Measurements from ENCODE around the gene FOXJ2. TPM values are rescaled to one million over a fixed set of nuclear protein-coding genes. Genes with fewer than 3 reads are reported as not detected.
A peak's percentile ranks its signal among the peaks of the same experiment; 100 is the strongest.

Gene FOXJ2
- total and polyA plus RNA-seq, 10 of the 15 experiments (the other 5 are each of a cell fraction or from before 2014, with no cell fraction given), result 1.4 to 9.3 (median 4.8) TPM

GRCh38 chr12:8026291-8026900 lies 6.1 kb upstream of the FOXJ2 start (continued):
- TF ChIP-seq, protein P1, sequence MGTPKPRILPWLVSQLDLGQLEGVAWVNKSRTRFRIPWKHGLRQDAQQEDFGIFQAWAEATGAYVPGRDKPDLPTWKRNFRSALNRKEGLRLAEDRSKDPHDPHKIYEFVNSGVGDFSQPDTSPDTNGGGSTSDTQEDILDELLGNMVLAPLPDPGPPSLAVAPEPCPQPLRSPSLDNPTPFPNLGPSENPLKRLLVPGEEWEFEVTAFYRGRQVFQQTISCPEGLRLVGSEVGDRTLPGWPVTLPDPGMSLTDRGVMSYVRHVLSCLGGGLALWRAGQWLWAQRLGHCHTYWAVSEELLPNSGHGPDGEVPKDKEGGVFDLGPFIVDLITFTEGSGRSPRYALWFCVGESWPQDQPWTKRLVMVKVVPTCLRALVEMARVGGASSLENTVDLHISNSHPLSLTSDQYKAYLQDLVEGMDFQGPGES (IDR thresholded peaks at IDR 0.05), result peak; percentile 81
- TF ChIP-seq FOS (IDR thresholded peaks at IDR 0.05; ENCODE audit: borderline replicate concordance, extremely low read depth, insufficient read length) (peak; percentile 75), KLF5 (IDR thresholded peaks at IDR 0.05; ENCODE audit: partially characterized antibody) (peak; percentile 74), ZBED1 (IDR thresholded peaks at IDR 0.05; ENCODE audit: borderline replicate concordance) (no peak; the same call in 1 of the 2 replicates), PBX3 (IDR thresholded peaks at IDR 0.05; ENCODE audit: insufficient replicate concordance, low read depth, low read length) (peak; percentile 97), CHD2 (IDR thresholded peaks at IDR 0.05; ENCODE audit: borderline replicate concordance, low read depth, low read length) (peak; percentile 89), SRF (IDR thresholded peaks at IDR 0.05; ENCODE audit: low read depth in 2 of 2, low read length in 2 of 2) (peak; percentile 49 to 57; a peak in 2 of 4 replicates), PML (IDR thresholded peaks at IDR 0.05; ENCODE audit: low read length) (peak; percentile 62; the same call in 1 of the 2 replicates), ELK1 (IDR thresholded peaks at IDR 0.05; ENCODE audit: low read depth, low read length) (0 out of 2 replicates have a peak, but pooled peaks have one; percentile 12), NFYA (IDR thresholded peaks at IDR 0.05; ENCODE audit: borderline replicate concordance, low read depth, low read length) (peak; percentile 68), PAX8 (IDR thresholded peaks at IDR 0.05) (peak; percentile 41; the same call in 1 of the 2 replicates), YY1 (IDR thresholded peaks at IDR 0.05; ENCODE audit: low read depth, low read length) (peak; percentile 80), STAT3 (IDR thresholded peaks at IDR 0.05; ENCODE audit: low read depth, low read length) (no peak), BHLHE40 (IDR thresholded peaks at IDR 0.05; ENCODE audit: borderline replicate concordance in 1 of 2, low read depth in 2 of 2, low read length in 1 of 2) (peak; percentile 81 to 85), SMARCA5 (IDR thresholded peaks at IDR 0.05) (no peak), CREB1 (IDR thresholded peaks at IDR 0.05; ENCODE audit: low read depth) (peak; percentile 94), SPI1 (IDR thresholded peaks at IDR 0.05; ENCODE audit: borderline replicate concordance, insufficient read depth, low read depth, low read length) (peak; percentile 92), ZBTB11 (CRISPR knock-in tag; IDR thresholded peaks at IDR 0.05) (no peak)
- TF ChIP-seq, protein P2, sequence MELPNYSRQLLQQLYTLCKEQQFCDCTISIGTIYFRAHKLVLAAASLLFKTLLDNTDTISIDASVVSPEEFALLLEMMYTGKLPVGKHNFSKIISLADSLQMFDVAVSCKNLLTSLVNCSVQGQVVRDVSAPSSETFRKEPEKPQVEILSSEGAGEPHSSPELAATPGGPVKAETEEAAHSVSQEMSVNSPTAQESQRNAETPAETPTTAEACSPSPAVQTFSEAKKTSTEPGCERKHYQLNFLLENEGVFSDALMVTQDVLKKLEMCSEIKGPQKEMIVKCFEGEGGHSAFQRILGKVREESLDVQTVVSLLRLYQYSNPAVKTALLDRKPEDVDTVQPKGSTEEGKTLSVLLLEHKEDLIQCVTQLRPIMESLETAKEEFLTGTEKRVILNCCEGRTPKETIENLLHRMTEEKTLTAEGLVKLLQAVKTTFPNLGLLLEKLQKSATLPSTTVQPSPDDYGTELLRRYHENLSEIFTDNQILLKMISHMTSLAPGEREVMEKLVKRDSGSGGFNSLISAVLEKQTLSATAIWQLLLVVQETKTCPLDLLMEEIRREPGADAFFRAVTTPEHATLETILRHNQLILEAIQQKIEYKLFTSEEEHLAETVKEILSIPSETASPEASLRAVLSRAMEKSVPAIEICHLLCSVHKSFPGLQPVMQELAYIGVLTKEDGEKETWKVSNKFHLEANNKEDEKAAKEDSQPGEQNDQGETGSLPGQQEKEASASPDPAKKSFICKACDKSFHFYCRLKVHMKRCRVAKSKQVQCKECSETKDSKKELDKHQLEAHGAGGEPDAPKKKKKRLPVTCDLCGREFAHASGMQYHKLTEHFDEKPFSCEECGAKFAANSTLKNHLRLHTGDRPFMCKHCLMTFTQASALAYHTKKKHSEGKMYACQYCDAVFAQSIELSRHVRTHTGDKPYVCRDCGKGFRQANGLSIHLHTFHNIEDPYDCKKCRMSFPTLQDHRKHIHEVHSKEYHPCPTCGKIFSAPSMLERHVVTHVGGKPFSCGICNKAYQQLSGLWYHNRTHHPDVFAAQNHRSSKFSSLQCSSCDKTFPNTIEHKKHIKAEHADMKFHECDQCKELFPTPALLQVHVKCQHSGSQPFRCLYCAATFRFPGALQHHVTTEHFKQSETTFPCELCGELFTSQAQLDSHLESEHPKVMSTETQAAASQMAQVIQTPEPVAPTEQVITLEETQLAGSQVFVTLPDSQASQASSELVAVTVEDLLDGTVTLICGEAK (IDR thresholded peaks at IDR 0.05; ENCODE audit: borderline replicate concordance), result peak; percentile 85; the same call in 1 of the 2 replicates
